ENCODE results near the gene C17orf78.
"Not testable (repeated sequence)": the region's sequence is repeated elsewhere in the genome, so short reads cannot be mapped to it uniquely, and the experiment has no call there.

Gene C17orf78

DNA sequence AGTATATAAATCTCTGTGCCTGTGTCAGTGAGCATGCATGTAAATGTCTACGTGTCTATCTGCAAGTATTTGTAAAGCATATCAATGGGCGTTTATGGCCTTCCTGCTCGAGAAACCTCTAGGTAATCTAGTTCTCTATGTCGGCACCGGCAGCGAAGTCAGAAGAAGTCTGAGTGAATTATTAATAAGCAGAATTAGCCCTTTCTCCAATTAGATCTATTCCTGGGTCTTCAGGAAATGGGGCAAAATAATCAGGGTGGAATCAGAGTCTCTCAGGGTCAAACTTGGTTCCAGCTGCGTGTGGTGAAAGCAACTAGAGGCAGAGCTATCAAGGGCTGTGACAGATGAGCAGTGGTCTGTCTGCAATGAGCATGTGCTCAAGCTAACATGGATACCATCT is at the start of gene C17orf78:
TSS of gene C17orf78 (plus strand) at position 280 of the 400 bp plus-strand sequence. CDS start at position 388, 108 bp downstream.
- DNase-seq, result no peak

DNA sequence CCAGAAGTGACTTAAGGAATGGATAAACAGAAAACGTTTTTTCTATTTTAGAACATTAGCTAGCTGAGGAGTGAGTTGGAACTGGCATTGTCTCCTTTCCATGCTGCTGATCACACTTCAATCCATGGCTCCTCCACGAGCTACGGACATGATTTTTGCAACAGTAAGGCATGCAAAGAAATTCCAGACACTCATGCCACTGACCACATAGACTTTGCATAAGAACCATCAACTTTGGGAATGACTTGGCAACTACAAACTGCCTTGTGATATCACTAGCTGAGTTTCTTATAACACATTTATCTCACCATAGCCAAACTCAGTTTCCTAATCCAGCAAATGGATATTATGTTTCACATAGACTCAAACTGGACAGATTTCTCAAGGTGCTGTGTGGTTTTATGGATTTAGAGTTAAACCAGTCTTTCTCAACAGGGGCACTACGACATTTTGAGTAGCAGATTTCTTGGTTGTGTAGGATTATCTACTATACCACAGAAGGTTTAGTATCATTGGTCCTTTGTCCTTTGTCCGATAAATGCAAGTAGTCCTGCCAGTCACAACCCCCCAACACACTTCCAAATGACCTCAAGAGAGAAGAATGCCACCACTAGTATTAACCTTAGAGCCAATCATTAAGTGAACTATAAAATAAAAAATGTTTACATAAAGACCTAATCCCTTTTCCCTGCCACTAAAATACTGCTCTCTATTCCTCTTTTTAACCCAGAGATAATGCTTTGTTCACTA is 48.3 kb upstream of the C17orf78 start:
- no peak for DNase-seq

DNA sequence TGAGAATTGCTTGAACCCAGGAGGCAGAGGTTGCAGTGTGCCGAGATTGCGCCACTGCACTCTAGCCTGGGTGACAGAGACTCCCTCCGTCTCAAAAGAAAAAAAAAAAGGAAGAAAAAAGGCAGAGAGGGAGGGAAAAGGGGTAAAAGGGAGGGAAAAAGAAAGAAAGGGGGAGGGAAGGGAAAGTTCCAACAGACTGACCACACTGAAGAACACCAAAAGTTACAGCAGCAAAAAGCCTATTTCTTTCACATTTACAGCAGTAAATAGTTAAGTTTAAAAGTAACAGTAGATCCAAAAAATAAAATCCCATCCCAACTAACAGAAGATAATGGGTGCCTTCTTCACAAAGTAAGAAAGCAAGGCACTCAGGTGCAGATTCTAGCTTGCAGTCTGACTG is 36.9 kb upstream of the C17orf78 start:
- no peak for DNase-seq

DNA sequence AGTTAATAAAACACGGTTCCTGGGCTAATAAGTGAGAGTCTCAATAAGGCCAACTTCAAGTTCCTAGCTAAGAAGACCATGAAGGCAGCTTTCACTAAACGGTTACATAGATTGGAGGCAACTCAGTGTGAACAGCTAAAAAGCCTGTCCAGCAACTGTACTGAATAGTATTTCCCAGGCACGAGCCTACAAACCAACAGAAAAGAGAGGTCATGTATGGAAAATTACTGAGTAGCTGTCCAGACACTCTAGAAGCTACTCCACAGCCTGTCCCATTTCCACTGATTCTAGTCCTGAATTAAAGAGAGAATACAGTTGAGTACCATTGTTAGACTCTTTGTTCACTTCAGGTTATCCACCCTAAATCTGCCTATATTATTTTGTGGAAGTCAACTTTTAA is 36.5 kb upstream of the C17orf78 start:
- no peak for DNase-seq

DNA sequence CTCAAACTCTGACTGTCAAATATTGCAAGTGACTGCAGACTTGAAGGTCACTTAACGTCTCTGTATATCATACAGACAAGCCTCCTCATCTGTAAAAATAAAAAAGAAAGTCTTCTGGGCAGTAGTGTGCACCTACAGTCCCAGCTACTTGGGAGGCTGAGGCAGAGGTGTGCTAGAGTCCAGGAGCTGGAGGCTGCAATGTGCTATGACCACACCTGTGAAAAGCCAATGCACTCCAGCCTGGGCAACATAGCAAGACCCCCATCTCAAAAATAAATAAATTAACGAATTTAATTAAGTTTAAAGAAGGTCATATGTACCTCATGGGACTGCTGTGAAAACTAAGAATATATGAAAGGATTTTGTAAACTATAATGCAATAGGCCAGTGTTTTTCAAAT is 35.0 kb upstream of the C17orf78 start:
- DNase-seq, result no peak

DNA sequence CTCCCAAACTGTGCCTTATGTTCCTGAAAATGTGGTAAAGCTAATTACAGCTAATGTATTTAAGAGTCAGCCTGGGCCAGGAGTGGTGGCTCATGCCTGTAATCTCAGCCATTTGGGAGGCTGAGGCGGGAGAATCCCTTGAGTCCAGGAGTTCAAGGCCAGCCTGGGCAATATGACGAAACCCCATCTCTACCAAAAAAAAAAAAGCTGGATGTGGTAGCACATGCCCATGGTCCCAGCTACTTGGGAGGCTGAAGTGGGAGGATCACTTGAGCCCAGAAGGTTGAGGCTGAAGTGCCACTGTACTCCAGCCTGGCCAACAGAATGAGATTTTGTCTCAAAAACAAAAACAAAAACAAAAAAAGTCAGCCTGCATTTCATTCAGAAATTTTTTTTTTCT is 33.2 kb upstream of the C17orf78 start:
- no peak for DNase-seq

DNA sequence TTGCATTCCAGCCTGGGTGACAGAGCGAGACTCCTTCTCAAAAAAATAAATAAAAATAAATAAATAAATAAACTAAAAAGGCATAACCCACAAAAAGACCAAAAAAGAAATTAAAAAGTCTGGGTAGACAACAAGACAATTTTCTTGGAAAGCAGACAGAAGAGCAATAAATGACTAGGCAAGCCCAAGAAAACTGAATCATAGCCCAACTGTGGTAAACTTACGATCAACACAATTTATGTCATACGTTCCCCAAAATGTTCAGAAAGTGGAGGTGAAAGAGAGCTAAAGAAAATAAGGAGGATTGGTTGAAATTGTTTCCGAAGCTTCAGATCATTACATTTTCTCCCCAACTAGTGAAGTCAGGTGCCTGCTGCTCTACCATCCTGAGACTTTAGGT is 31.3 kb upstream of the C17orf78 start:
- no peak for DNase-seq

DNA sequence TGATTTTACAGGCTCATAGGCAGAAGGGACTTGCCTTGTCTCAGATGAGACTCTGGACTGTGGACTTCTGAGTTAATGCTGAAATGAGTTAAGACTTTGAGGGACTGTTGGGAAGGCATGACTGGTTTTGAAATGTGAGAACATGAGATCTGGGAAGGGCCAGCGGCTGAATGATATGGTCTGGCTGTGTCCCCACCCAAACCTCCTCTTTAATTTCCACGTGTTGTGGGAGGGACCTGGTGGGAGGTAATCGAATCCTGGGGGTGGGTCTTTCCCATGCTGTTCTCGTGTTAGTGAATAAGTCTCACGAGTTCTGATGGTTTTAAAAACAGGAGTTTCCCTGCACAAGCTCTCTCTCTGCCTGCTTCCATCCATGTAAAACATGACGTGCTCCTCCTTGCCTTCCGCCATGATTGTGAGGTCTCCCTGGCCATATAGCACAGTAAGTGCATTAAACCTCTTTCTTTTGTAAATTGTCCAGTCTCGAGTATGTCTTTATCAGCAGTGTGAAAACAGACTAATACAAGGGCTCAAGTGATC is 28.9 kb upstream of the C17orf78 start:
- not testable (repeated sequence) for DNase-seq

DNA sequence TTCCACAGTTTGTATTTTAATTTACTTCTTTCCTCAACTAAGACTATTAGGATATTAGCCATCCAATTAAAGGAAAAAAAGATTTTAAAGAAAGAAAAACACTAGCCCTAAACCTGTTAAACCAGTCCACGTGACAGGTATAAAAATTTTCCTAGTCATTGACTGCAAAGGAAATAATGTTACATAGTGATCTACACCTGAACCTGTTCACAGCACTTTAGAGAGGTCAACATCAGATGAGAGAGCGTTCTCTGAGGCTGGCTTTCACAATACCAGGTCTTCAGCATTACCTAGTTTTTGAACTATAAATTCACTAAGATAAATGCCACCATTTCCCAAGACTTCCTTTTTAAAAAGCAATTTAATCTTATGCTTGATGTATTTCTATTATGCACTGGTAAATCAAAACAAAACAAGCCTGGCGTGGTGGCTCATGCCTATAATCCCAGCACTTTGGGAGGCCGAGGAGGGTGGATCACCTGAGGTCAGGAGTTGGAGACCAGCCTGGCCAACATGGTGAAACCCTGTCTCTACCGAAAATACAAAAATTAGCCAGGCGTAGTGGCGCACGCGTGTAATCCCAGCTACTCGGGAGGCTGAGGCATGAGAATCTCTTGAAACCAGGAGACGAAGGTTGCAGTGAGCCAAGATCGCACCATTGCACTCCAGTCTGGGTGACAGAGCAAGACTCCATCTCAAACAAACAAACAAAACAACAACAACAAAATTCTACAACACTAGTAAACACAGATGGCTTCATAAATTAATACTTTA is 18.8 kb upstream of the C17orf78 start:
- DNase-seq, result not testable (repeated sequence)

DNA sequence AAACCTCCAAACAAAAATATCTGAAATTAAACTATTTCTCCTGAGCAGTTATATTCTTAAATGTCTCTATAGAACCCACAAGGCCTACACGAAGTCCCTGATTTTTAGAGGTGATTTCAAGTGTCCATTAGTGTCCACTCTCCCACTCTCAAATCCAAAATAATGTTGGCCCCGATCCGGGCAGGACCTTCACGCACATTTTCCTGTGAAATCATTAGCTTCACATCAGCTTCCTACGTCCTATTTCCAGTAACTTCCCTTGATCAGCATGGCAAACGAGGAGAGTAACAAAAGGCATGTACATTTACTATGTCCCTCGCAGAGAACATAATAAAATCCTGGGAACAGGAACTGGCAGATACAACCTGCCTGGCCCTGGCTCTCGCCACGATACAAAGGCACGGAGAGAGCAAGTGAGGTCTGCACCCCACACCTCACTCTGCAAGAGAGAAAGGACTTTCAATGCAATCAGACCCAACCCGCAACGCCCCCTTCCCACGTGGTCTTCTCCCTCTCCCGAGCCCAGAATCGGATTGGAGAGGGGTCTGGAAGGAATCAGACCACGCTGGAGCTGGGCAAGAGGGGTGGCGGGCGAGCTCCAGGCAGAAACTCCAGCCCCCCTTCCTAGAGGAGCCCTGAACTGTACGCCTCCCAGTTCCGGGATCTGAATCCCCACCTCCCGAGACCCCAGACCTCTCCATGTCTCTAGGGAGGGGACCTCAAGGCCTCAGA is 17.5 kb upstream of the C17orf78 start:
- DNase-seq, result no peak

DNA sequence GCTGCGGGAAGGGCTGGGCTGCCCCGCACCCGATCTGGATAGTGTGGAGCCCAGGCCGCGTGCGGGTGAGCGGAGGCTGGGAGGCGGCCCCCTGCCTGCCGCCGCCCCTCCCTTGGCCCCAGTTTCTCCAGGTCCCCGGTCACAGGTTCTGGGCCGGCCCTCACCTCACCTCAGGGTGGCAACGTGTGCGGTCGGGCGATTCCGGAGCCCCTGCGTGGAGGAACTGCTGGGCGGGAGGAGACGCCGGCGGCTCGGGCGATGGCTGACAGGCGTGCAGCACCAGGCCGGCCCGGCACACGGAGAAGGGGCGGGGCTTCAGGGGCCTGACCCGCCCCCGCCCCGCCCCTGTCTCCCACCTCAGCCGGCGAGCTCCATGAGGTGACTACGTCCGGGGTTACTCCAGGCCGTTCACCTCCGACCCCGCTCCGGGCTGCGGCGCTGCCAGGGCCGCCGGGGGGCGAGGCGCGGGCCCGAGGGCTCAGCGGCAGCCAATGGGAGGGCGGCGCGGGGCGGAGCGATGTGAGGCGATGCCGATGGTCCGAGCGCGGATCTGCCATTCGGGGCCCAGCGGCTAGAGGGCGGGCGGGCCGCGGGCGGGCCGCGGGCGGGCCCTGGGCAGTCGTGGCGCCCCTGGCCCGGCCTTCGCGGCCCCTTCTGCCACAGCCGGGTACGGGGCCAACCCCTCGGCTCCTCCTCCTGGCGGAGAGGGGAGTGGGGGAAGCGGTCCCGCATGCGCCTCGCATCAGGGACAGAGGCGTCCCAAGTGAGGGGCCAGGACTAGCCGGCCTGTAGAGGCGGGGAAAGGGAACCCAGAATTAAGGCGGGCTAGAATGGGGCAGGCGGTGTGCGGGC is 16.7 kb upstream of the C17orf78 start:
- DNase-seq, result peak; percentile 96

DNA sequence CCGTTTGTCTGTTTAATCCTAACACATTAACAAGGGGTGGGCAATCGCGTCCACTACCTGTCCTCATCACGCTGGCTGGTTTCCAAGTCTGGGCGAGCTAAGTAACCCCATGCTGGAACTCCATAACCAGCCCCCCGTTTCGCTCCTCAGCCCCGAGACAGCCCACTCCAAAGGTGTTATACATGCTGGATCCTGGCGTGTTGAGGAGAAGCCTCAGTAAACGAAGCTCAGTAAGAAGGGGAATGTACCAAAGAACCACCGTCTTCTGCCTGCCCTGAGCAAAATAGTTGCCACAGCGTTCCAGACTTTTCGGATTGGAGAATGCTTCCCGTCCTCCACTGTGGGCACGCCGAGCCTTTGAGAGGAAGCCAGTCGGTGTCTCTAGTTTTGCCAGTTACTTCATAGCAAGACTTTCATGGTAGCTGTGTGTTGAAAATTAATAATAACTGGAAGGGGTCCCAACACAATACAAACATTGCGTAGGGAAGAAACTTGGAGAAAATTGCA is 16.1 kb upstream of the C17orf78 start:
- no peak for DNase-seq

DNA sequence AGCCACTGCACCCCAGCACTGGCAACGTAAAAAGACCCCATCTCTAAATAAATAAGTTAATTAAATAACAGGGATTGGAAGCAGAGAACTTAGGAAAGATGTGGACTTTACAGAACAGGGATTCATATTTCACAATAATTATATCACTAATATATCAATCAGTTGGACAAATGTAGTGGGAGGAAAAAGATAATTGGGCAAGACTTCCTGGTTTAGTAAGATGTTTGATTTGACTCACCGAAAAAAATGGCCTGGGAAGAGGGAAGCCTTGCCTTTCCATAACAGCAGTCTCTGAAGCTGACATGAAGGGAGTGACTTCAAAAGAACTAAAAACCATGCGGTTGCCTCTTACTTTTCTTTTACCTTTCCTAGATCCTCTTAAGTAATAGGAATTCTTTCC is 15.2 kb upstream of the C17orf78 start:
- DNase-seq, result no peak

DNA sequence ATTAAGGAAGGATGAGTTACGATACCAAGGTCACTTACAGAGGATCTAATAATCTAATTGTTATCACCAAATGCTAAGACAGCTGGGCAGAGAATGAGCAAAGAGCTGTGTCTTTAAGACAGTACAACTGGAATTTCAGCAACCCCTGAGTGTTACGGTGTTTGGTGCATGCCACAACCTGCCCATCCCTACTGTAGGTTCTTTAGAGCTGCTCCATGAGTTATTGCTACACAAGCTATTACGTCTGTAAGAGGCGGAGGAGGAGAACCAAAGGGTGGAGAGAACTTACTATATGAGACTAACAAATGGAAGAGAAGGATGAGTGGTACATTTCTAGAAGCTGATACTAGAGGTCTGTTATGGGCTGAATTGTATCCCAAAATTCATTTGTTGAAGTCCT is 14.2 kb upstream of the C17orf78 start:
- DNase-seq, result no peak

DNA sequence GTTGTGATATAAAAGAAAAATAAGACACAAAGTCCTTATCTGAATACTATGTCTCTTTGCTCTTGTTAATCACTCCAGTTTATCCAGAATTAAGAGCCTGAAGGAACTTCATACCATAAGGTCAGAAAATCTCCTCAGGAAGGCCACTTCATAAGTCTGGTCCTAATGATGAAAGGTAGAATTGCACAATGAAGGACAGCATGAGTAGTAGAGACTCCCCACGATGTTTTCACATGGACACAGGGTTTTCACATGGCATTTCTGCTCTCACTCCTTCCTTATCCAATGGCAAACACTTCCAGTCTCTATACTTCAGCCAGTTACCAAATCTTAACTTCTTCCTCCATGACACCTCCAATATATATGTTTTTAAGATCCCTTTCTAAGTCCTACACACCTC is 10.2 kb upstream of the C17orf78 start:
- DNase-seq, result no peak

DNA sequence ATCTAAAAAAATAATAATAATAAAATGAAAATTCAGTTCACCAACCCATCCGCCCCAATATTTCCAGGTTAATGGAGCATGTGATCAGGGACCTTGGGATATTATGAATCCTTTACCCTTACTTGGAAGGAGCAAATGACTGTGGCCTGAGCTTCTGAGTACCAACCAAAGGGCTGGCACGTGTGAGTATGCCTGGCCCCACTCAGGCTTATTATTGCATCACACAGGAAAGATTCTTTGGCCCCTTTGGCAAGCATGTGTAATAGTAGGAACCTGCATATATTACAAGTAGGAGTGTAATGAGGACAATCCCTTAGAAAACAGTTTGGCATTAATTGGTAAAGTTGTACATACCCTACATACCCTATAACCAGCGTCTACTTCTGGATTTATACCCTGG is 7.2 kb upstream of the C17orf78 start:
- DNase-seq, result no peak

DNA sequence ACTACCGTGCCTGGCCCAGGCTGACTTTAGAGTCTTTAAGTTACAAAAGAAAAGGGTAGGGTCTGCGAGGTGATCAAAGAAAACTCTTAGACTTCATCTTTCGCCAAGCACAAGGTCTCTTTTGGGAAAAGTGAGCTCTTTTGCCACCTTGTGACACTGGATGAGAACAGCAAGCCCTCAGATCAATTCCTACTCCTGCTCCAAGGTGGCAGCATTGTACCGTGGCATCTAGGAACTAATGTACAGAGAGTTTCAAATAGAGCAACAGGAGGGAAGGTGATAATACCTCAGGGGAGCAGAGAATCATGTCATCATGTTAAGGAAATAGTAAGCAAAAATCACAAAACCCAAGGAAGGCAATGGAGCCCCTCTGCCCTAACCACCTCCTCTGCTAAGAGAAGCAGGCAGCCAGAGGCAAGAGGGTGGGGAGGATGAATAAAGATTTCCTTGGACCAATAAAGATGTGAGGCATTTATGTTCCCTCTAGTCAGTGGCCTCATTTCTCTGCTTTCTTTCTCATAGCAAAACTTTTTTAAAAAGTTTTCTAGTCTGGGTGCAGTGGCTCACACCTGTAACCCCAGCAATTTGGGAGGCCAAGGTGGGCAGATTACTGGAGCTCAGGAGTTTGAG is 2.1 kb upstream of the C17orf78 start:
- DNase-seq, result peak; percentile 32

DNA sequence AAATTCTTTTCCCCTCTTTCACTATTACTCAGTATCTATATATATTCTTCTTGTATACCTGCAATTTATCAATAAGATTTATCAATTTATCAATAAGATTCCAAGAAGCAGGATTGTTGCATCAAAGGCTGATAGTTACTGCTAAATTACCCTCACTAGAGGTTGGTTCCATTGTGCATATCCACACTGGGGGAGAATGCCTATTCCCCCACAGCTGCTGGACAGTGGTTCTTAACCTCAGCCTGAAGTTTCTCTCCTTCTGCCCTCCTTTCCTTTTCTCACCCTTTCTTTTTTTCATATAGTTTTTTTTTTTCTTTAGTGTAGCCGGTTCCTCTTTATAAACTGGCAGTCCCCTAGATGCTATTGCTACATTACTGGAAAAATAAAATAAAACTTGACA is 6.3 kb downstream of the C17orf78 start:
- DNase-seq, result no peak

DNA sequence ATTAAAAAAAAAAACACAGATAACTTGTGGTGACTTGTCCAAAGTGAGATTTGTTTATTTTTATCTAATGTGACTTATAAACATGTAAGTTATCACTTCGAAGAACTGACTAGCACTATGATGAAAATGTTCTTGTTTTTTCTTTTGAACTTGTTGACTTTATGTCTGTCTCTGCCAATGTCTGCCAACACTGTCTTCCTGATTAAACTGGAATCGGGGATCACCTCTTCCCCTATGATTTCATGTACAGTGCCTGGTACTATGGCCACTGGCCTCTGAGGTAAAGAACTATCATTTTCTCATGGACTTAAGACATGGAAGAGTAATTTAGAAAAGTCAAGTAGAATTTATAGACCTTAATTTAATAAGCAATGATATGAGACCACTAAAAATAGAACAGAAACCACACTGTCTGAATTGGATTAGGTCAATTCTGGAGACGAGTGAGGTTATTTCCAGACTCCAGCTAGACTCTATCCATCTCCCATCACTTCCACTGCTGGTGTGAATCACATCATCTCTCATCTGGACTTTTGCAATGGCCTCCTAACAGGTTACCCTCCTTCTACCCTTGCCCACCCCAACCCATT is 8.9 kb downstream of the C17orf78 start:
- no peak for DNase-seq

DNA sequence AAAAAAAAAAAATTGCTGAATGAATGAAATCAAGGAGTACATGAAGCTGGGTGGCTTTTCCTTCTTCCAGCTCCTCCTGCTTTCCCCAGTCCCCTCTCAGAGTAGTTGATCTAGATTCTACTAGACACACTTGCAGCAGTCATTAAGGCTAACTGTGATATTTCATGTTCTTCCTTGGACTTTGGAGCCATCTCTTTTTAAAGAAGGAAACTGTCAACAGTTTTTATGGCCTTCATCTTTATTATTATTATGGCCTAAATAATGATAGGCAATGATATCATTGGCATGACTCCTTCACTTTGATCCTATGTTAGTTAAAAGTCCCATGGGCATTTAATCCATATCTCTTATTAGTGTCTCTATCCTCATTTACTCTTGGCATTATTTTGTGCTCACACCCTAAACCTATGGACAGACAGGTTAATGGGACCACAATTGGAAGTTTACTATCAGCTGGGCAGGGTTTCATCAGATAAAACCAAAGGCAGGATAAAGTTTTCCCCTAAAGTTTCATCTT is 9.7 kb downstream of the C17orf78 start:
- DNase-seq, result no peak

DNA sequence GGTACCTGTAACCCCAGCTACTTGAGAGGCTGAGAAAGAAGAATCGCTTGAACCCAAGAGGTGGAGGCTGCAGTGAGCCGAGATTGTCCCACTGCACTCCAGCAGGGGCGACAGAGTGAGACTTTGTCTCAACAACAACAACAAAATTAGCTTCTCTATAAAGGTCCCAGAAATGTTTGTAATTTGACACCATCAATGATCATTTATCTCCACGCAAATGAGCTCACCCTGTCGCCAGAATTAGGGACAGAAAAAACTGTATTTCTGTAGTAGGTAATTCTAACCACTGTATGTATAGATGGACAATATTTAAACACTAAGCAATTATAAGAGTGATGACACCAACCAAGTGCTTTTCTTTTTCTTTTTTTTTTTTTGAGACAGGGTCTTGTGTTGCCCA is 10.7 kb downstream of the C17orf78 start:
- DNase-seq, result no peak
